Measurements from ENCODE around the gene JMJD6. TPM values are rescaled to one million over a fixed set of nuclear protein-coding genes. Genes with fewer than 3 reads are reported as not detected.

The JMJD6 gene
- total and polyA plus RNA-seq, 2 of the 8 experiments (the other 6 are each of a cell fraction or from before 2014, with no cell fraction given) = 8.6 to 18.6 TPM

- Histone ChIP-seq H3K27ac (ENCODE audit: low read depth, low read length) (no peak overlapping the region), H2AFZ (ENCODE audit: low read length) (no peak overlapping the region), H4K8ac (ENCODE audit: extremely low read depth, insufficient read depth, low read length) (no peak overlapping the region; the same call in 1 of the 2 replicates), H4K5ac (ENCODE audit: insufficient read length, low read depth, low read length) (no peak overlapping the region), H3K14ac (ENCODE audit: insufficient read length) (no peak overlapping the region), H3K18ac (ENCODE audit: extremely low read depth, low read length) (no peak overlapping the region; the same call in 1 of the 2 replicates), H2BK15ac (ENCODE audit: low read length) (no peak overlapping the region), H2BK5ac (ENCODE audit: low read depth, low read length) (no peak overlapping the region; the same call in 1 of the 2 replicates), H3K79me1 (ENCODE audit: low read depth, low read length) (peaks cover 3% of the 10 kb centered on the region; the same call in 1 of the 2 replicates), H3K4me1 (replicated peaks in 1 of 4; ENCODE audit: control insufficient read depth in 3 of 4, insufficient read depth in 4 of 4, low read length in 3 of 4) (peaks cover under 1 to 23% (median 16%) of the 10 kb centered on the region in 4 experiments), H3K27me3 (replicated peaks in 1 of 4; ENCODE audit: control insufficient read depth in 3 of 4, extremely low read depth in 1 of 4, insufficient read depth in 3 of 4, low read length in 3 of 4) (peaks cover 0 to under 1% (median under 1%) of the 10 kb centered on the region in 4 experiments; a peak in 2 of 7 replicates), H2BK20ac (ENCODE audit: low read length) (no peak overlapping the region), H3K9ac (replicated peaks in 1 of 4; ENCODE audit: extremely low read depth in 1 of 4, low read depth in 3 of 4, low read length in 3 of 4) (no peak overlapping the region; a peak in 1 of 7 replicates), H3K36me3 (ENCODE audit: control insufficient read depth in 2 of 4, insufficient read depth in 4 of 4, low read length in 3 of 4) (no peaks in the 10 kb centered on the region), H3K23me2 (ENCODE audit: low read depth, low read length) (no peaks in the 10 kb centered on the region), H2AK5ac (ENCODE audit: low read depth, low read length) (no peak overlapping the region), H3K79me2 (ENCODE audit: control insufficient read depth in 1 of 2, insufficient read depth in 2 of 2, low read length in 2 of 2) (no peaks in the 10 kb centered on the region), H3K9me3 (ENCODE audit: insufficient read depth in 2 of 2, low read depth in 1 of 2, low read length in 1 of 2) (no peaks in the 10 kb centered on the region), H3K4me3 (ENCODE audit: extremely low read depth in 1 of 4, insufficient read depth in 2 of 4, low read depth in 3 of 4, low read length in 4 of 4) (no peak overlapping the region), H3K23ac (ENCODE audit: insufficient read length) (no peak overlapping the region), H3K56ac (replicated peaks; ENCODE audit: insufficient read length, low read depth, low read length) (no peak overlapping the region), H2BK12ac (ENCODE audit: low read depth, low read length) (no peak overlapping the region), H3K4ac (replicated peaks; ENCODE audit: insufficient read length, low read depth, low read length) (no peak overlapping the region), H3K4me2 (ENCODE audit: insufficient read depth in 1 of 2, low read depth in 2 of 2, low read length in 2 of 2) (no peak overlapping the region), H4K20me1 (replicated peaks in 1 of 2; ENCODE audit: control insufficient read depth in 1 of 2, insufficient read depth in 2 of 2, low read length in 2 of 2) (peaks cover 0 to 2% of the 10 kb centered on the region in 2 experiments), H2BK120ac (replicated peaks; ENCODE audit: low read depth, low read length) (no peak overlapping the region), H4K91ac (replicated peaks; ENCODE audit: insufficient read length, low read length) (no peak overlapping the region)
- TF ChIP-seq YY1 (IDR thresholded peaks at IDR 0.05; ENCODE audit: low read depth, low read length) (no peak), BCL11A (IDR thresholded peaks at IDR 0.05; ENCODE audit: low read depth in 2 of 2, low read length in 2 of 2) (no peak), GTF2F1 (IDR thresholded peaks at IDR 0.05; ENCODE audit: borderline replicate concordance, low read depth, low read length) (no peak), EZH2 (IDR thresholded peaks at IDR 0.05; ENCODE audit: low read depth, low read length, severe bottlenecking) (no peak), TAF7 (optimal IDR thresholded peaks at IDR 0.05; ENCODE audit: borderline replicate concordance, low read depth, low read length) (no peak)
- 93% methylated on average over 10 of the region's 10 CpGs; no CpG with 5 or more reads in 1 of the 2 experiments for WGBS, 2 experiments (ENCODE audit: extremely low coverage in 1 of 2, insufficient coverage in 1 of 2, insufficient read length in 1 of 2, insufficient replicate concordance in 2 of 2, low coverage in 1 of 2, low lambda C conversion rate in 2 of 2, missing lambda C conversion rate in 1 of 2)
- ChIA-PET CTCF (ENCODE audit: partially characterized antibody) (interaction anchor here (0.6 to 3.9 kb wide), 8 partner anchors 11 to 180 kb away, joined by 3 to 24 read pairs (median 6); no protein-coding TSS in a partner anchor), POLR2A (ENCODE audit: partially characterized antibody) (interaction anchor here (0.6 to 1.6 kb wide), 4 partner anchors 17 to 146 kb away, joined by 3 to 5 read pairs (median 4); no protein-coding TSS in a partner anchor)
- FAIRE-seq (no peak), DNase-seq (ENCODE audit: low read depth in 1 of 2, low spot score in 2 of 2) (no peak)
Measured at GRCh38 chr17:76702941-76703637, 23.3 kb downstream of the JMJD6 start.

All from H1 (cell line).